Right lobe of liver (tissue), 6 donors: ENCODE data around the gene CACNA1F. TPM values are rescaled to one million over a fixed set of nuclear protein-coding genes. Genes with fewer than 3 reads are reported as not detected.

Experiments
- ATAC-seq, 4 donors: fragments of 200-7000 bp; cut with Tn5 transposase; one replicate each; pipeline ENCODE4 v1.9.1; 2020; ENCODE audit warnings: mild to moderate bottlenecking in 4 of 4, moderate library complexity in 4 of 4
- DNase-seq, 3 donors: peaks; one replicate each; pipeline ENCODE4 v3.0.0-alpha.2; 2020
- H3K27ac ChIP-seq, 3 donors: fragments of 200-600 bp; one replicate each; pipeline ENCODE4 v1.8.0; 2022
- H3K27me3 ChIP-seq, 2 donors: fragments of 200-600 bp; one replicate each; pipeline ENCODE4 v1.8.0; 2022
- H3K36me3 ChIP-seq, 4 donors: fragments of 200-600 bp; sonication (generic) in 1 of 4; one replicate each; pipeline versions ENCODE4 v1.5.1 to v1.8.0; 2017 to 2022; ENCODE audit warnings: control low read depth in 1 of 4
- H3K4me1 ChIP-seq, 4 donors: fragments of 200-600 bp; sonication (generic) in 1 of 4; one replicate each; pipeline versions ENCODE4 v1.5.1 to v1.8.0; 2017 to 2022; ENCODE audit warnings: control low read depth in 1 of 4
- H3K4me3 ChIP-seq, 3 donors: fragments of 200-600 bp; one replicate each; pipeline ENCODE4 v1.8.0; 2022
- H3K9me3 ChIP-seq, 4 donors: fragments of 200-600 bp; sonication (generic) in 1 of 4; one replicate each; pipeline versions ENCODE4 v1.5.1 to v1.8.0; 2017 to 2022; ENCODE audit warnings: control low read depth in 1 of 4
- CTCF ChIP-seq, 4 donors: fragments of 200-600 bp in 3 of 4; fragments of 450-650 bp in 1 of 4; IDR thresholded peaks; one replicate each; pipeline versions ENCODE4 v1.5.1 to v1.8.0; 2016 to 2022; ENCODE audit warnings: antibody characterized with exemption in 4 of 4, mild to moderate bottlenecking in 2 of 4
- POLR2A ChIP-seq: fragments of 450-650 bp; IDR thresholded peaks from one replicate; pipeline ENCODE4 v1.6.1; 2017; ENCODE audit warnings: antibody characterized with exemption, mild to moderate bottlenecking
- WGBS: methylation state at CpG from one replicate; pipeline ENCODE4 v1.1.6; 2018; ENCODE audit warnings: low coverage, low lambda C conversion rate; ENCODE audit not compliant: insufficient coverage; ENCODE audit errors: missing lambda C conversion rate; 5-methylcytosine and 5-hydroxymethylcytosine counted together
- intact Hi-C, 2 donors: fragments of 100-400 bp; cut with DNase I; formaldehyde crosslinking; loops; one replicate each; pipeline versions ENCODE4 v1.11.2 to v1.14.1; 2022
- total RNA-seq, 6 experiments: library from RNA; depleted of rRNA in 2 of 6; stranded (reverse); fragments of >200 nt in 2 of 6; fragmentation: NEBNext Ultra II Directional in 3 of 6; extraction: Animal tissue kit (Norgen Biotek cat#: 25700) in 3 of 6; gene quantifications; one replicate each; pipeline versions ENCODE4 v1.1.0 to v1.2.4, GENCODE V29; 2016 to 2023
- donor health status: DM: no; HTN: yes; CAD: no.
- donor health status: DM: no; HTN: no; CAD: no.
- donor health status: DM: no; HTN: no; CAD: no.
- donor health status: DM: no; HTN: yes; CAD: no.
- donor health status: DM: no; HTN: yes; CAD: no.

CACNA1F gene
- total RNA-seq, 6 experiments from 2014 or later = 0.06 TPM; not detected in 5

- Histone ChIP-seq H3K27me3 (no peaks in the 10 kb centered on the region), H3K4me1 (no peaks in the 10 kb centered on the region), H3K27ac (no peak overlapping the region), H3K4me3 (no peak overlapping the region), H3K36me3 (no peaks in the 10 kb centered on the region), H3K9me3 (no peaks in the 10 kb centered on the region)
- no peak for TF ChIP-seq POLR2A
- TF ChIP-seq CTCF (IDR thresholded peaks at IDR 0.05) = no peak
- DNase-seq (no peak), ATAC-seq (no peak)
- intact Hi-C loops = no loop called here
- WGBS = 58% methylated on average over 6 of the region's 13 CpGs
Measured at GRCh38 chrX:49205443-49205842, 27.7 kb downstream of the CACNA1F start.

- intact Hi-C loops = no loop called here
- no peaks in the 10 kb centered on the region for H3K27me3 ChIP-seq
- DNase-seq (no peak), ATAC-seq (no peak)
- TF ChIP-seq CTCF (IDR thresholded peaks at IDR 0.05) (no peak), POLR2A (no peak)
- H3K9me3 ChIP-seq = no peaks in the 10 kb centered on the region
- H3K36me3 ChIP-seq = no peaks in the 10 kb centered on the region
- no peak overlapping the region for H3K27ac ChIP-seq
- no peak overlapping the region for H3K4me3 ChIP-seq
- H3K4me1 ChIP-seq = no peaks in the 10 kb centered on the region
- 22% methylated on average over 2 of the region's 4 CpGs for WGBS
Measured at GRCh38 chrX:49204709-49205108, 28.4 kb downstream of the CACNA1F start.

GRCh38 chrX:49204017-49204416 lies 29.1 kb downstream of the CACNA1F start:
- Histone ChIP-seq H3K9me3 (no peaks in the 10 kb centered on the region), H3K27me3 (no peaks in the 10 kb centered on the region), H3K27ac (no peak overlapping the region), H3K36me3 (no peaks in the 10 kb centered on the region), H3K4me3 (no peak overlapping the region), H3K4me1 (no peaks in the 10 kb centered on the region)
- ATAC-seq = no peak
- intact Hi-C loops = no loop called here
- no peak for DNase-seq
- 70% methylated on average over 6 of the region's 6 CpGs for WGBS
- TF ChIP-seq CTCF (IDR thresholded peaks at IDR 0.05) (no peak), POLR2A (no peak)

- intact Hi-C loops = no loop called here
- H3K27me3 ChIP-seq = no peaks in the 10 kb centered on the region
- 46% methylated on average over 3 of the region's 3 CpGs for WGBS
- no peak for ATAC-seq
- H3K4me3 ChIP-seq = no peak overlapping the region
- H3K4me1 ChIP-seq = no peaks in the 10 kb centered on the region
- no peaks in the 10 kb centered on the region for H3K36me3 ChIP-seq
- no peaks in the 10 kb centered on the region for H3K9me3 ChIP-seq
- H3K27ac ChIP-seq = no peak overlapping the region
- TF ChIP-seq POLR2A (no peak), CTCF (IDR thresholded peaks at IDR 0.05) (no peak)
- DNase-seq = no peak
Measured at GRCh38 chrX:49203536-49203935, 29.6 kb downstream of the CACNA1F start.

GRCh38 chrX:49202022-49202421 lies 31.1 kb downstream of the CACNA1F start:
- Histone ChIP-seq H3K4me3 (no peak overlapping the region), H3K9me3 (no peaks in the 10 kb centered on the region), H3K36me3 (no peaks in the 10 kb centered on the region), H3K4me1 (no peaks in the 10 kb centered on the region), H3K27me3 (no peaks in the 10 kb centered on the region), H3K27ac (no peak overlapping the region)
- intact Hi-C loops = no loop called here
- no peak for TF ChIP-seq CTCF (IDR thresholded peaks at IDR 0.05)
- no peak for TF ChIP-seq POLR2A
- WGBS = 68% methylated on average over 2 of the region's 2 CpGs
- DNase-seq (no peak), ATAC-seq (no peak)
